Hepatocyte (in vitro differentiated cells): ENCODE measurements around the gene OSR1.

Experiments used
- EZH2 ChIP-seq: fragments of 200-600 bp; sonication (generic); IDR thresholded peaks from 2 replicates; pipeline ENCODE4 v1.6.1; 2016; ENCODE audit warnings: antibody characterized with exemption, mild to moderate bottlenecking, borderline replicate concordance
- EZH2phosphoT487 ChIP-seq: fragments of 200-600 bp; sonication (generic); IDR thresholded peaks from one replicate; pipeline ENCODE4 v1.6.1; 2018; ENCODE audit warnings: antibody characterized with exemption, mild to moderate bottlenecking, low read depth, moderate library complexity; ENCODE audit not compliant: unreplicated experiment, severe bottlenecking
- TF ChIP-seq, protein P1 (sequence below): fragments of 200-600 bp; sonication (generic); IDR thresholded peaks from 2 replicates; pipeline ENCODE4 v1.5.1; 2016; ENCODE audit warnings: antibody characterized with exemption, mild to moderate bottlenecking; ENCODE audit not compliant: poor library complexity

DNA sequence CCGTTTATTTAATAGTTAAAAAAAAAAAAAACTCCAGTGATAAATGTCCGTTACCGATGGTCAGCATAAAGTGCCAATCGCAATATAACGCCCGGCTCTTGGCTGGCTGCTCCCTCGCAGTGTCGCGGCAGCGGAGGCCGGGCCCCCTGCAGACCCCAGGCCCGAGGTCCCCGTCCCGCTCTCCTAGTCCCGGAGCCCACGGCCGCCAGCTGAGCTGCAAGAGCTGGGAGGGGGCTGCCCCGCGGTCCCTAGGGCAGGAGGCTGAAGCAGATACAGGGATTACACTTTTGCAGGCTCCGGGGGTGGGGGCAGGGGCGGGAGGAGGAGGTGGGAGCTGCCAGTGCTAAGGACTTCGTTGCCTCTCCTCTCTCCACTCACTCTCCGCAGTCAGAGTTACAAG is 6.9 kb downstream of the OSR1 start:
- TF ChIP-seq, protein P1, sequence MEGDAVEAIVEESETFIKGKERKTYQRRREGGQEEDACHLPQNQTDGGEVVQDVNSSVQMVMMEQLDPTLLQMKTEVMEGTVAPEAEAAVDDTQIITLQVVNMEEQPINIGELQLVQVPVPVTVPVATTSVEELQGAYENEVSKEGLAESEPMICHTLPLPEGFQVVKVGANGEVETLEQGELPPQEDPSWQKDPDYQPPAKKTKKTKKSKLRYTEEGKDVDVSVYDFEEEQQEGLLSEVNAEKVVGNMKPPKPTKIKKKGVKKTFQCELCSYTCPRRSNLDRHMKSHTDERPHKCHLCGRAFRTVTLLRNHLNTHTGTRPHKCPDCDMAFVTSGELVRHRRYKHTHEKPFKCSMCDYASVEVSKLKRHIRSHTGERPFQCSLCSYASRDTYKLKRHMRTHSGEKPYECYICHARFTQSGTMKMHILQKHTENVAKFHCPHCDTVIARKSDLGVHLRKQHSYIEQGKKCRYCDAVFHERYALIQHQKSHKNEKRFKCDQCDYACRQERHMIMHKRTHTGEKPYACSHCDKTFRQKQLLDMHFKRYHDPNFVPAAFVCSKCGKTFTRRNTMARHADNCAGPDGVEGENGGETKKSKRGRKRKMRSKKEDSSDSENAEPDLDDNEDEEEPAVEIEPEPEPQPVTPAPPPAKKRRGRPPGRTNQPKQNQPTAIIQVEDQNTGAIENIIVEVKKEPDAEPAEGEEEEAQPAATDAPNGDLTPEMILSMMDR: no peak
- TF ChIP-seq EZH2phosphoT487: no peak
- TF ChIP-seq EZH2: no peak
